GM12878 (cell line): ENCODE measurements around the gene EXOC4. TPM values are rescaled to one million over a fixed set of nuclear protein-coding genes. Genes with fewer than 3 reads are reported as not detected.

Experiments
- ATAC-seq: fragments of 200-7000 bp; cut with Tn5 transposase; 3 replicates; pipeline ENCODE4 v1.9.1; 2020; ENCODE audit warnings: mild to moderate bottlenecking, moderate library complexity
- BruUV-seq: library from RNA; stranded (reverse); fragments of 400-500 nt; replicated peaks from 2 replicates; lab custom pipeline; 2021; lab: Mats Ljungman, UMichigan
- CTCF ChIA-PET: fragments of 300-600 bp; sonication (Branson Sonifier 250); formaldehyde crosslinking; extraction: SDS; loops from one replicate; lab custom pipeline; 2021; ENCODE audit warnings: inconsistent platforms; lab: Yijun Ruan, JAX
- POLR2A ChIA-PET: fragments of 350-600 bp; formaldehyde crosslinking; extraction: SDS; loops from one replicate; lab custom pipeline; 2021; ENCODE audit warnings: inconsistent platforms; lab: Charles Lee
- RAD21 ChIA-PET: fragments of 300-600 bp; sonication (Branson Sonifier 250); formaldehyde crosslinking; loops from one replicate; lab custom pipeline; 2023; ENCODE audit warnings: antibody characterized with exemption; ENCODE audit not compliant: unreplicated experiment; lab: Charles Lee
- SMC1A ChIA-PET: fragments of 300-600 bp; sonication (Branson Sonifier 250); formaldehyde crosslinking; loops from one replicate; lab custom pipeline; 2023; ENCODE audit not compliant: unreplicated experiment, uncharacterized antibody; lab: Charles Lee
- DNase-seq: peaks from one replicate; pipeline ENCODE4 v3.0.0-alpha.2; 2011; ENCODE audit warnings: low read depth, low spot score
- FAIRE-seq: peaks from 3 replicates; lab custom pipeline; 2011; peaks lifted over from hg19 to GRCh38; lab: Jason Lieb, UNC
- H2AFZ ChIP-seq: 2 replicates; pipeline ENCODE4 v1.6.0; 2011; ENCODE audit warnings: low read depth, low read length, control low read depth; ENCODE audit not compliant: control insufficient read depth
- H3K27ac ChIP-seq: 2 replicates; pipeline ENCODE4 v1.5.1; 2011; ENCODE audit warnings: control low read depth; ENCODE audit not compliant: control insufficient read depth, insufficient read depth
- H3K27me3 ChIP-seq, 2 experiments: replicated peaks in 1 of 2; 2 replicates each; pipeline versions ENCODE4 v1.6.0 to v1.6.1; 2011; ENCODE audit warnings: low read length in 1 of 2; ENCODE audit not compliant: control insufficient read depth in 2 of 2, insufficient read depth in 2 of 2
- H3K36me3 ChIP-seq, 2 experiments: 2 replicates each; pipeline ENCODE4 v1.5.1; 2011; ENCODE audit warnings: low read length in 1 of 2; ENCODE audit not compliant: control insufficient read depth in 2 of 2, insufficient read depth in 2 of 2
- H3K4me1 ChIP-seq: 2 replicates; pipeline ENCODE4 v1.6.1; 2011; ENCODE audit warnings: mild to moderate bottlenecking, low read length, moderate library complexity, mixed read lengths; ENCODE audit not compliant: control insufficient read depth, insufficient read depth
- H3K4me2 ChIP-seq: 2 replicates; pipeline ENCODE4 v1.6.0; 2011; ENCODE audit warnings: control low read depth; ENCODE audit not compliant: control insufficient read depth, insufficient read depth
- H3K4me3 ChIP-seq: fragments of 200-600 bp; sonication (generic); 2 replicates; pipeline ENCODE4 v1.5.1; 2016
- H3K79me2 ChIP-seq: 2 replicates; pipeline ENCODE4 v1.6.0; 2011; ENCODE audit warnings: low read length; ENCODE audit not compliant: control insufficient read depth, insufficient read depth
- H3K9ac ChIP-seq: 2 replicates; pipeline ENCODE4 v1.8.0; 2011; ENCODE audit warnings: low read length, control low read depth, mixed read lengths; ENCODE audit not compliant: control insufficient read depth, insufficient read depth
- H3K9me3 ChIP-seq: replicated peaks from 3 replicates; pipeline ENCODE4 v1.5.1; 2011; ENCODE audit warnings: mild to moderate bottlenecking, low read length; ENCODE audit not compliant: control insufficient read depth, insufficient read depth
- H4K20me1 ChIP-seq: 2 replicates; pipeline ENCODE4 v1.6.0; 2011; ENCODE audit not compliant: control insufficient read depth, insufficient read depth
- MAX ChIP-seq: IDR thresholded peaks from 2 replicates; pipeline ENCODE4 v1.6.1; 2012; ENCODE audit warnings: low read depth, low read length, improper control_type of control experiment
- ZBTB40 ChIP-seq: fragments of 450-650 bp; IDR thresholded peaks from 2 replicates; pipeline ENCODE4 v1.6.1; 2016; ENCODE audit warnings: mild to moderate bottlenecking, moderate library complexity, borderline replicate concordance
- WGBS: methylation state at CpG from one replicate; pipeline ENCODE4 v1.1.6; 2016; ENCODE audit warnings: low lambda C conversion rate; ENCODE audit not compliant: insufficient replicate concordance, insufficient coverage; ENCODE audit errors: missing lambda C conversion rate; 5-methylcytosine and 5-hydroxymethylcytosine counted together
- in situ Hi-C: fragments of 300-500 bp; cut with MboI; formaldehyde crosslinking; loops from 9 replicates; pipeline ENCODE4 v1.14.3; 2018; ENCODE audit warnings: mixed read lengths
- intact Hi-C: fragments of 100-400 bp; cut with micrococcal nuclease; formaldehyde crosslinking; loops from one replicate; pipeline ENCODE4 v1.14.2; 2022; ENCODE audit not compliant: unreplicated experiment
- polyA plus RNA-seq, 11 experiments: library from polyadenylated mRNA; depleted of rRNA in 4 of 11; unstranded in 6 of 11; stranded (reverse) in 5 of 11; fragments of >200 nt; fragmentation: Nextera tagmentation in 4 of 11; fragmentation: Illumina TruSeq in 1 of 11; extraction: Ambion mirVana in 4 of 11; extraction: Trizol in 1 of 11; gene quantifications; 1 replicate in 1 of 11; 2 replicates in 10 of 11; pipeline versions ENCODE4 v1.2.1 to v1.2.3, GENCODE V29; 2011 to 2016; ENCODE audit warnings: inconsistent platforms in 2 of 11, missing spikeins in 2 of 11, low read depth in 1 of 11
- total RNA-seq, 4 experiments: library from RNA; depleted of rRNA in 3 of 4; stranded (reverse); fragments of >200 nt in 3 of 4; fragmentation: Illumina TruSeq in 1 of 4; extraction: Trizol in 1 of 4; gene quantifications; 2 replicates each; pipeline versions ENCODE4 v1.2.1 to v1.2.3, GENCODE V29; 2013 to 2021
- TF ChIP-seq, protein P1 (sequence below): IDR thresholded peaks from 2 replicates; pipeline ENCODE4 v1.6.1; 2011; ENCODE audit warnings: borderline replicate concordance, low read depth, mild to moderate bottlenecking, moderate library complexity, low read length; ENCODE audit not compliant: insufficient read depth, poor library complexity, severe bottlenecking

Gene EXOC4
- total and polyA plus RNA-seq, 10 of the 15 experiments (the other 5 are each of a cell fraction or from before 2014, with no cell fraction given): 13.2 to 44.5 (median 29.6) TPM

DNA sequence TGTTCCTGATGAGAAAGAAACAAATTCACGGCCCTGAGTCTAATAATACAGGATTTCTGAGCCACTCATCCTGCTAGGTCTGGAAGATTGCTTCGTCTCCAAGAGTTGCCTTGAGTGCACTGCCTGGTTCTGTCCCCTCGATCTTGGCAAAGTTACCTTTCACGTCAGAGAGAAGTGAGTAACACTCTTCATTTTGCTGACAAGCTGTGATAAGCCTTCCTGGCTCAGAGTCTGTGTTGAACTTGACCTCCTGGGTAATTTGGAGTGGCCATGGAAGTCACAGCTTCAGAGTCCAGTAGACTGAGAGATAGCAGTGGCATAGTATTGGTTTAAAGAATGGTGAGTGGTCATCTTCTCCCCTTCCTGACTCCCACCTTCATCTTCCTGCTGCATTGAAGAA, 809.6 kb downstream of the EXOC4 start:
- ChIA-PET POLR2A (no interaction called here), CTCF (no interaction called here), RAD21 (no interaction called here), SMC1A (no interaction called here)
- H3K27ac ChIP-seq: no peak overlapping the region
- H3K9ac ChIP-seq: no peak overlapping the region
- H2AFZ ChIP-seq: no peak overlapping the region
- TF ChIP-seq, protein P1, sequence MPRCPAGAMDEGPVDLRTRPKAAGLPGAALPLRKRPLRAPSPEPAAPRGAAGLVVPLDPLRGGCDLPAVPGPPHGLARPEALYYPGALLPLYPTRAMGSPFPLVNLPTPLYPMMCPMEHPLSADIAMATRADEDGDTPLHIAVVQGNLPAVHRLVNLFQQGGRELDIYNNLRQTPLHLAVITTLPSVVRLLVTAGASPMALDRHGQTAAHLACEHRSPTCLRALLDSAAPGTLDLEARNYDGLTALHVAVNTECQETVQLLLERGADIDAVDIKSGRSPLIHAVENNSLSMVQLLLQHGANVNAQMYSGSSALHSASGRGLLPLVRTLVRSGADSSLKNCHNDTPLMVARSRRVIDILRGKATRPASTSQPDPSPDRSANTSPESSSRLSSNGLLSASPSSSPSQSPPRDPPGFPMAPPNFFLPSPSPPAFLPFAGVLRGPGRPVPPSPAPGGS: no peak
- TF ChIP-seq ZBTB40: no peak
- TF ChIP-seq MAX: no peak
- H3K36me3 ChIP-seq: no peaks in the 10 kb centered on the region
- no peak for FAIRE-seq
- no peaks in the 10 kb centered on the region for H4K20me1 ChIP-seq
- H3K79me2 ChIP-seq: no peaks in the 10 kb centered on the region
- no peak overlapping the region for H3K4me2 ChIP-seq
- H3K9me3 ChIP-seq: no peaks in the 10 kb centered on the region
- no peaks in the 10 kb centered on the region for H3K27me3 ChIP-seq
- in situ Hi-C loops: no loop called here
- no peaks in the 10 kb centered on the region for H3K4me1 ChIP-seq
- intact Hi-C loops: no loop called here
- BruUV-seq: no TSS peak
- 96% methylated on average over 4 of the region's 4 CpGs for WGBS
- ATAC-seq: no peak
- no peak for DNase-seq
- no peak overlapping the region for H3K4me3 ChIP-seq
